Mesendoderm (in vitro differentiated cells): ENCODE measurements around the gene PHLDB1.
"Not testable (repeated sequence)": the region's sequence is repeated elsewhere in the genome, so short reads cannot be mapped to it uniquely, and the experiment has no call there.

Experiments used
- DNase-seq: peaks from one replicate; pipeline ENCODE4 v3.0.0; 2013
- H2AK5ac ChIP-seq: 2 replicates; pipeline ENCODE4 v1.6.1; 2013; ENCODE audit warnings: low read length, inconsistent platforms
- H2BK120ac ChIP-seq: 2 replicates; pipeline ENCODE4 v1.6.1; 2013; ENCODE audit warnings: low read depth, mild to moderate bottlenecking, low read length, moderate library complexity, mixed read lengths
- H2BK15ac ChIP-seq: replicated peaks from 2 replicates; pipeline ENCODE4 v1.6.1; 2013; ENCODE audit warnings: low read depth, mild to moderate bottlenecking, moderate library complexity
- H2BK5ac ChIP-seq: 2 replicates; pipeline ENCODE4 v1.6.1; 2013; ENCODE audit warnings: low read length, inconsistent platforms
- H3K18ac ChIP-seq: 2 replicates; pipeline ENCODE4 v1.6.1; 2013; ENCODE audit warnings: mild to moderate bottlenecking, low read length, mixed read lengths
- H3K23ac ChIP-seq: one replicate; pipeline ENCODE4 v1.6.1; 2013; ENCODE audit warnings: low read length
- H3K27ac ChIP-seq: 2 replicates; pipeline ENCODE4 v1.5.1; 2013; ENCODE audit warnings: low read depth, mild to moderate bottlenecking, inconsistent platforms, low read length, moderate library complexity
- H3K27me3 ChIP-seq: 2 replicates; pipeline ENCODE4 v1.6.1; 2013; ENCODE audit warnings: low read length, control low read depth, mild to moderate bottlenecking, inconsistent platforms; ENCODE audit not compliant: insufficient read depth, poor library complexity
- H3K36me3 ChIP-seq: 2 replicates; pipeline ENCODE4 v1.6.1; 2013; ENCODE audit warnings: low read length, inconsistent platforms; ENCODE audit not compliant: control insufficient read depth, insufficient read depth
- H3K4ac ChIP-seq: one replicate; pipeline ENCODE4 v1.6.1; 2013; ENCODE audit warnings: low read depth, mild to moderate bottlenecking, low read length, moderate library complexity
- H3K4me1 ChIP-seq: 2 replicates; pipeline ENCODE4 v1.6.1; 2013; ENCODE audit warnings: low read depth, low read length, inconsistent platforms; ENCODE audit not compliant: control insufficient read depth
- H3K4me2 ChIP-seq: 2 replicates; pipeline ENCODE4 v1.6.1; 2013; ENCODE audit warnings: low read length
- H3K4me3 ChIP-seq: 2 replicates; pipeline ENCODE4 v1.5.1; 2013; ENCODE audit warnings: mild to moderate bottlenecking, low read length
- H3K56ac ChIP-seq: one replicate; pipeline ENCODE4 v1.6.1; 2013; ENCODE audit warnings: low read length
- H3K79me1 ChIP-seq: 2 replicates; pipeline ENCODE4 v1.6.1; 2013; ENCODE audit warnings: low read length, inconsistent platforms
- H3K79me2 ChIP-seq: 2 replicates; pipeline ENCODE4 v1.6.1; 2013; ENCODE audit warnings: mild to moderate bottlenecking, low read length; ENCODE audit not compliant: control insufficient read depth, insufficient read depth
- H3K9ac ChIP-seq: 2 replicates; pipeline ENCODE4 v1.6.1; 2013; ENCODE audit warnings: low read length, inconsistent platforms
- H4K5ac ChIP-seq: one replicate; pipeline ENCODE4 v1.6.1; 2013; ENCODE audit warnings: low read length
- H4K8ac ChIP-seq: one replicate; pipeline ENCODE4 v1.6.1; 2013; ENCODE audit warnings: low read depth, mild to moderate bottlenecking, control low read depth, low read length, moderate library complexity
- WGBS: extraction: QIAGEN DNeasy Blood & Tissue Kit; methylation state at CpG from one replicate; pipeline ENCODE4 v1.1.7; 2013; ENCODE audit warnings: low lambda C conversion rate, missing lambda C conversion rate; ENCODE audit not compliant: insufficient coverage; ENCODE audit errors: extremely low coverage; 5-methylcytosine and 5-hydroxymethylcytosine counted together

Gene PHLDB1

GRCh38 chr11:118597556-118597955 lies 9.9 kb upstream of the PHLDB1 start:
- DNase-seq, result no peak
- no peak overlapping the region for H3K4me3 ChIP-seq
- no peak overlapping the region for H3K56ac ChIP-seq
- no peak overlapping the region for H3K4me2 ChIP-seq
- H3K9ac ChIP-seq, result no peak overlapping the region
- no peak overlapping the region for H2AK5ac ChIP-seq
- H2BK15ac ChIP-seq, result no peak overlapping the region
- no peaks in the 10 kb centered on the region for H3K27me3 ChIP-seq
- peaks cover 11% of the 10 kb centered on the region for H3K36me3 ChIP-seq
- no peaks in the 10 kb centered on the region for H3K79me2 ChIP-seq
- H4K5ac ChIP-seq, result no peak overlapping the region
- no peaks in the 10 kb centered on the region for H3K4me1 ChIP-seq
- no peak overlapping the region for H4K8ac ChIP-seq
- H3K79me1 ChIP-seq, result no peaks in the 10 kb centered on the region
- H3K27ac ChIP-seq, result no peak overlapping the region
- H3K4ac ChIP-seq, result no peak overlapping the region
- H2BK5ac ChIP-seq, result no peak overlapping the region
- WGBS, result no CpG with 5 or more reads among the region's 9 CpGs
- no peak overlapping the region for H3K23ac ChIP-seq
- H3K18ac ChIP-seq, result no peak overlapping the region
- no peak overlapping the region for H2BK120ac ChIP-seq

- H3K79me1 ChIP-seq, result no peaks in the 10 kb centered on the region
- no peak overlapping the region for H3K4me2 ChIP-seq
- WGBS, result no CpG with 5 or more reads among the region's 3 CpGs
- H2BK15ac ChIP-seq, result no peak overlapping the region
- peaks cover 10% of the 10 kb centered on the region for H3K36me3 ChIP-seq
- H3K4ac ChIP-seq, result no peak overlapping the region
- H3K23ac ChIP-seq, result no peak overlapping the region
- H3K27ac ChIP-seq, result no peak overlapping the region
- no peak overlapping the region for H3K56ac ChIP-seq
- H3K79me2 ChIP-seq, result no peaks in the 10 kb centered on the region
- no peak overlapping the region for H3K9ac ChIP-seq
- H2BK120ac ChIP-seq, result no peak overlapping the region
- H3K4me1 ChIP-seq, result no peaks in the 10 kb centered on the region
- no peak overlapping the region for H4K8ac ChIP-seq
- no peak overlapping the region for H2BK5ac ChIP-seq
- no peak overlapping the region for H2AK5ac ChIP-seq
- H3K4me3 ChIP-seq, result no peak overlapping the region
- H3K27me3 ChIP-seq, result peaks cover 11% of the 10 kb centered on the region
- no peak overlapping the region for H3K18ac ChIP-seq
- H4K5ac ChIP-seq, result no peak overlapping the region
- DNase-seq, result no peak
Observed at GRCh38 chr11:118602331-118602730, 5.1 kb upstream of the PHLDB1 start.

GRCh38 chr11:118603709-118604108 lies 3.7 kb upstream of the PHLDB1 start:
- H2BK15ac ChIP-seq, H3K9ac ChIP-seq, H3K36me3 ChIP-seq, H4K5ac ChIP-seq, H3K4me2 ChIP-seq, H3K79me1 ChIP-seq, H3K18ac ChIP-seq, H3K79me2 ChIP-seq, H3K56ac ChIP-seq, H2BK120ac ChIP-seq, DNase-seq, H2AK5ac ChIP-seq, H3K4ac ChIP-seq, H4K8ac ChIP-seq, H2BK5ac ChIP-seq, H3K23ac ChIP-seq, H3K27ac ChIP-seq, H3K4me3 ChIP-seq, H3K4me1 ChIP-seq: not testable (repeated sequence)
- H3K27me3 ChIP-seq, result peaks cover 20% of the 10 kb centered on the region
- no CpG with 5 or more reads among the region's 8 CpGs for WGBS

- no peak overlapping the region for H2AK5ac ChIP-seq
- no peak overlapping the region for H2BK15ac ChIP-seq
- H3K56ac ChIP-seq, result no peak overlapping the region
- H3K79me1 ChIP-seq, result no peaks in the 10 kb centered on the region
- no peak overlapping the region for H3K4me2 ChIP-seq
- no peak overlapping the region for H4K5ac ChIP-seq
- no peak overlapping the region for H3K27ac ChIP-seq
- H3K18ac ChIP-seq, result no peak overlapping the region
- peaks cover 10% of the 10 kb centered on the region for H3K36me3 ChIP-seq
- H2BK120ac ChIP-seq, result no peak overlapping the region
- no peak overlapping the region for H3K4ac ChIP-seq
- H3K4me1 ChIP-seq, result peaks cover 2% of the 10 kb centered on the region
- no CpG with 5 or more reads among the region's 3 CpGs for WGBS
- DNase-seq, result no peak
- H3K27me3 ChIP-seq, result peaks cover 28% of the 10 kb centered on the region
- H3K23ac ChIP-seq, result no peak overlapping the region
- no peaks in the 10 kb centered on the region for H3K79me2 ChIP-seq
- no peak overlapping the region for H4K8ac ChIP-seq
- H3K9ac ChIP-seq, result no peak overlapping the region
- H3K4me3 ChIP-seq, result no peak overlapping the region
- no peak overlapping the region for H2BK5ac ChIP-seq
Observed at GRCh38 chr11:118604566-118604965, 2.8 kb upstream of the PHLDB1 start.

GRCh38 chr11:118605116-118605867 lies 2.1 kb upstream of the PHLDB1 start:
- Histone ChIP-seq H3K18ac (no peak overlapping the region), H3K79me1 (no peaks in the 10 kb centered on the region), H4K5ac (no peak overlapping the region), H3K4me2 (no peak overlapping the region), H2BK120ac (no peak overlapping the region), H3K27me3 (peaks cover 34% of the 10 kb centered on the region), H3K4me3 (no peak overlapping the region), H3K23ac (no peak overlapping the region), H2BK15ac (no peak overlapping the region), H2AK5ac (no peak overlapping the region), H2BK5ac (no peak overlapping the region), H3K56ac (no peak overlapping the region), H4K8ac (no peak overlapping the region), H3K36me3 (peaks cover 10% of the 10 kb centered on the region), H3K4me1 (peaks cover 2% of the 10 kb centered on the region), H3K9ac (no peak overlapping the region), H3K27ac (no peak overlapping the region), H3K79me2 (no peaks in the 10 kb centered on the region), H3K4ac (no peak overlapping the region)
- WGBS, result no CpG with 5 or more reads among the region's 10 CpGs
- DNase-seq, result peak; percentile 19
